ENCODE results near the gene GMPR2. TPM values are rescaled to one million over a fixed set of nuclear protein-coding genes. Genes with fewer than 3 reads are reported as not detected.

Gene GMPR2
- total RNA-seq, 2 donors from 2014 or later, result 54.5 to 106 TPM

DNA sequence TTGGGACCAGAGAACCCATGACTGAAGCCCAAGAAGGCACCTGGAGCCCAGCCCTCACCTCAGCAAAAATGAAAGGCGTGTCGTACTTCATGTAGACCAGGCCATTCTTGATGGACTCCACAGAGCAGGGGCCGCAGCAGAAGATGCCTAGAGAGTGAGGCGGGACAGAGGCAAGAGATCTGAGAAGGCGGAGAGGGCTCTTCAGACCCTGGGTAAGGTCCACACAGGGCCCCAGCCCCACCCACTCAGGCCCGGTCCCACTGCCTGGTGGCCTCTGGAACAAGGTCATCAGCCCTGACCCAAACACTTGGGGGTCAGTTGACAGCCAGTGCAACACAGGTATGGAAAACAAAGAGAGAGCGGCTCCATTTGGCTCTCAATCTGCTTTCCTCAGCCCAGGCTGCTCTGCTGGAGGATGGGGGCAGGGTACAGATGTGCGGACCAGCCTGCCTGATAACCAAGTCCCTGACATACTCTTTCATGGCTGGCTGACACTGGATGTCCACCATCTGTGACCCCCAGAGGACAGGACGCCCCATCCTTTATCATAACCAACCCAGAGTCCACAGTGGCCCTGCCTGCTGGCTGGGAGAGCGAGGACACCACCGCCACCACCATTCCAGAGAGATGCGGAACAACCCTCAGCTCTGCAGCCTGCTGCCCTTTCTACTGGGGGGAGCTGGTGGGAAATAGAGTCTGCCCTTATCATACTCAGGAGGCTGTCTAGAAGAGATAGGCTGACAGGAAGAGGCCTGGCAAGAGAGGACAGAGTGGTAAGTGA lies 23.4 kb downstream of the GMPR2 start:
- Histone ChIP-seq H3K4me1 (replicated peaks) (no peaks in the 10 kb centered on the region), H3K9me3 (no peaks in the 10 kb centered on the region), H3K27ac (no peak overlapping the region), H3K36me3 (no peaks in the 10 kb centered on the region), H3K27me3 (replicated peaks; ENCODE audit: insufficient read depth) (no peaks in the 10 kb centered on the region), H3K4me3 (no peak overlapping the region)
- no peak for DNase-seq (ENCODE audit: low spot score)
- intact Hi-C loops (cut with DNase I), result no loop called here
- no peak for TF ChIP-seq POLR2AphosphoS5 (IDR thresholded peaks at IDR 0.05)
- TF ChIP-seq, protein P1, sequence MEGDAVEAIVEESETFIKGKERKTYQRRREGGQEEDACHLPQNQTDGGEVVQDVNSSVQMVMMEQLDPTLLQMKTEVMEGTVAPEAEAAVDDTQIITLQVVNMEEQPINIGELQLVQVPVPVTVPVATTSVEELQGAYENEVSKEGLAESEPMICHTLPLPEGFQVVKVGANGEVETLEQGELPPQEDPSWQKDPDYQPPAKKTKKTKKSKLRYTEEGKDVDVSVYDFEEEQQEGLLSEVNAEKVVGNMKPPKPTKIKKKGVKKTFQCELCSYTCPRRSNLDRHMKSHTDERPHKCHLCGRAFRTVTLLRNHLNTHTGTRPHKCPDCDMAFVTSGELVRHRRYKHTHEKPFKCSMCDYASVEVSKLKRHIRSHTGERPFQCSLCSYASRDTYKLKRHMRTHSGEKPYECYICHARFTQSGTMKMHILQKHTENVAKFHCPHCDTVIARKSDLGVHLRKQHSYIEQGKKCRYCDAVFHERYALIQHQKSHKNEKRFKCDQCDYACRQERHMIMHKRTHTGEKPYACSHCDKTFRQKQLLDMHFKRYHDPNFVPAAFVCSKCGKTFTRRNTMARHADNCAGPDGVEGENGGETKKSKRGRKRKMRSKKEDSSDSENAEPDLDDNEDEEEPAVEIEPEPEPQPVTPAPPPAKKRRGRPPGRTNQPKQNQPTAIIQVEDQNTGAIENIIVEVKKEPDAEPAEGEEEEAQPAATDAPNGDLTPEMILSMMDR (IDR thresholded peaks at IDR 0.05), result no peak
- TF ChIP-seq POLR2A (IDR thresholded peaks at IDR 0.05), result no peak
- 88% methylated on average over 12 of the region's 12 CpGs for WGBS

DNA sequence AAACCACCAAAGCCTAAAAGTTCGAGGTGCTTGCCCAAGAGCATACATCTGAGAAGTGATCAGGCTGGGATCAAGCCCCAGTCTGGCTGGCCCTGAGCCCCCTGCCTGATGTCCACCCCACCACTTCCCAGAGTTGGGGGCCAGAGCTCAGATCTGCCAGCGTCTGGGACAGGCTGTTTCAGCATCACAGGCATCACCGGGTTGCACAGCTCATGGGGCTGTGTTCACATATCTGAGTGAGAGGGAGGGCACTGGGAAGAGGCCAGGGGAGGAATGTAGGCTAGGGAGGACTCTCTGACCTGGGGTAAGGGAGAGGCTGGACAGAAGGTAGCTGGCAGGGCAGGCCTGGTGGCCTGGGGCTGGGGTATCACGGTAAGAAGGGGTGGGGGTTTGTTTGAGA lies 24.2 kb downstream of the GMPR2 start:
- no peaks in the 10 kb centered on the region for H3K36me3 ChIP-seq
- no peaks in the 10 kb centered on the region for H3K9me3 ChIP-seq
- TF ChIP-seq, protein P1 (IDR thresholded peaks at IDR 0.05), result no peak
- no peak for TF ChIP-seq POLR2AphosphoS5 (IDR thresholded peaks at IDR 0.05)
- no peak for TF ChIP-seq POLR2A (IDR thresholded peaks at IDR 0.05)
- WGBS, result 88% methylated on average over 4 of the region's 4 CpGs
- no peaks in the 10 kb centered on the region for H3K4me1 ChIP-seq (replicated peaks)
- H3K27me3 ChIP-seq (replicated peaks; ENCODE audit: insufficient read depth), result no peaks in the 10 kb centered on the region
- H3K4me3 ChIP-seq, result no peak overlapping the region
- no peak overlapping the region for H3K27ac ChIP-seq
- no peak for DNase-seq (ENCODE audit: low spot score)
- intact Hi-C loops (cut with DNase I), result no loop called here

DNA sequence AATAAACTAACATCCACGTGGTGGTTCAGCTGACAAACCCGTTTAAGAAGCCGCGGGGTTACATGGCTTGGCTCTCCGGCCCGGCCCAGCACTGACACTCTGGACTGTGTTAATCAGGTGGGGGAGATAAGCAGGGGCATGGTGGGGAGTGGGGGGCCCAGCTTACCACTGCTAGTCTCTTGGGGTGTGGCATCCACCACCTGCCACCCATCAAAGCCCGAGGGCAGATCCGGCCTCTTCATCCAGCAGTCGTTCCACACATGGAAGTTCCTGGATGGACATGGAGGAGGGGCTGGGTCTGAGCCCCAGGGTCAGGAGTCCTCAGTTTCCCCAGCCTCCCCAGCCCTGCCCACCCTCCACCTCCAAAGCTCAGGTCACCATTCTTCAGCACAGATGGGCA lies 25.4 kb downstream of the GMPR2 start:
- DNase-seq (ENCODE audit: low spot score), result no peak
- no peaks in the 10 kb centered on the region for H3K9me3 ChIP-seq
- intact Hi-C loops (cut with DNase I), result no loop called here
- TF ChIP-seq POLR2AphosphoS5 (IDR thresholded peaks at IDR 0.05), result no peak
- TF ChIP-seq, protein P1 (IDR thresholded peaks at IDR 0.05), result no peak
- no peak for TF ChIP-seq POLR2A (IDR thresholded peaks at IDR 0.05)
- H3K27ac ChIP-seq, result no peak overlapping the region
- H3K4me3 ChIP-seq, result no peak overlapping the region
- no peaks in the 10 kb centered on the region for H3K4me1 ChIP-seq (replicated peaks)
- H3K27me3 ChIP-seq (replicated peaks; ENCODE audit: insufficient read depth), result no peaks in the 10 kb centered on the region
- no peaks in the 10 kb centered on the region for H3K36me3 ChIP-seq
- WGBS, result 88% methylated on average over 9 of the region's 9 CpGs

DNA sequence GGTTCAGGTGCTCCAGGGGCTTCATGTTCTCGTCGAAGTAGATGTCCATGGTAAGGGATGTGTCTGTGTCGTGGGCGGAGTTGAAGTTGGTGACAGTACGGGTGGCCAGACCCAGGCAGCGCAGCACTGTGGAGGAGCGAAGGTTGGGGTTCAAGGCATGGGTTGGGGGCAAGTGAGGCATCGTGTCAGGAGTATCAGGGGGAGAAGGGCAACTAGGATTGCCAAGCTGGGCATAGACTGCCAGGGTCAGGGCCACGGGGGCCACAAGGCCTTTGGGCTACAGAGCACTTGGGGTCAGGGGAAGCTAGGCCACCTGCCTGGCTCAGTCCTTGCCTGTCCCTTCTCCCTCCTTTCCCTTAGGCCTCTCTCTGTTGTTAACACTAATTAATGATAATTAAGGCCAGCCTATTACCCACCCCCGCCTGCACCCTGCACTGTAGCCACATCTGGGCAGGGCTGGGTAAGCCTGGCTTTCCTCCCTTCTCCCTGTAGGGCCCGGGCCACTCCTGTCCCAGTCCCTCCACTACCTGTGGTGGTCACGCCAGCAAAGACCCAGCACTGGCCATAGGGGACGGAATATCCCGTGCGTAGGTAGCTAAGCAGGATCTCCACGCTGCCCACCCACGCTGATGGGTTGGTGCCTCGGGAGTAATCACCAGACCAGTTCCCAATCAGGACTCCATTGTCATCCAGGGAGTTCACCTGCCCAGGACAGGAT lies 26.0 kb downstream of the GMPR2 start:
- no peaks in the 10 kb centered on the region for H3K27me3 ChIP-seq (replicated peaks; ENCODE audit: insufficient read depth)
- no peak for DNase-seq (ENCODE audit: low spot score)
- TF ChIP-seq, protein P1 (IDR thresholded peaks at IDR 0.05), result no peak
- no peak for TF ChIP-seq POLR2A (IDR thresholded peaks at IDR 0.05)
- TF ChIP-seq POLR2AphosphoS5 (IDR thresholded peaks at IDR 0.05), result no peak

More for the DNA sequence above, 26.0 kb downstream of the GMPR2 start:
- intact Hi-C loops (cut with DNase I), result no loop called here
- 76% methylated on average over 18 of the region's 18 CpGs for WGBS
- no peaks in the 10 kb centered on the region for H3K4me1 ChIP-seq (replicated peaks)
- H3K36me3 ChIP-seq, result no peaks in the 10 kb centered on the region
- H3K9me3 ChIP-seq, result no peaks in the 10 kb centered on the region
- H3K27ac ChIP-seq, result peak overlapping the region in 1 of 2 donors; percentile 15
- H3K4me3 ChIP-seq, result no peak overlapping the region
